ENCODE measurements around the gene TFF2.

Gene TFF2

DNA sequence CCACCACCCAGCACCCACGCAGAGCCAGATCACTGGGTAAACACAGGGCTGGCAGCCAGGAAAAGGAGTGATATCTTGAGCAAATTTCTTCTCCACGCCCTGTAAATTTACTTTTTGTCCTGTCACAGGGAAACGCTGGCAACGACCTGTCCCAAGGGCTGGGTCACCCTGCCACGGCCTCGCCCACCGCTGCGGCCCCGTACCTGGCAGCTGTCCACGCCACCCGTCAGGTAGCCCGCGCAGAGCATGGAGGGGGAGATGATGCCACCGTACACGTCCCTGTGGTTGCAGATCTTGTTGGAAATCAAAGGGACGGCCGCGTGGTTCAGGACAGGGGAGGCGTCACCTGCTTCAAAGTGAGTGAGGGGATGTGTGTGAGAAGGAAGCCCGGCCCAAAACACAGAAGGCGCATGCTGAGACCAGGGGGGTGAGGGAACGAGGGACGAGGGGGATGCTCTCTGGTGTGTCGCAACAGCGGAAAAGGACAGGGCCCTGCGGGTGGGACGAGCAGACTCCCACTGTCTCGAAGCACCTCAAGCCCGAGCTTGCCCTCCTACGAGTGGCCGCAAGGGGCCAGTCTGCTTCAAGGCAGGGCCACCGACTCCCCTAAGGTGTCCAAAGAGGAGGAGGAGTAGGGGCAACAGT is 25.7 kb upstream of the TFF2 start:
- H3K4me3 ChIP-seq (ENCODE audit: low read depth, low read length) = no peak overlapping the region
- TF ChIP-seq, protein P1, sequence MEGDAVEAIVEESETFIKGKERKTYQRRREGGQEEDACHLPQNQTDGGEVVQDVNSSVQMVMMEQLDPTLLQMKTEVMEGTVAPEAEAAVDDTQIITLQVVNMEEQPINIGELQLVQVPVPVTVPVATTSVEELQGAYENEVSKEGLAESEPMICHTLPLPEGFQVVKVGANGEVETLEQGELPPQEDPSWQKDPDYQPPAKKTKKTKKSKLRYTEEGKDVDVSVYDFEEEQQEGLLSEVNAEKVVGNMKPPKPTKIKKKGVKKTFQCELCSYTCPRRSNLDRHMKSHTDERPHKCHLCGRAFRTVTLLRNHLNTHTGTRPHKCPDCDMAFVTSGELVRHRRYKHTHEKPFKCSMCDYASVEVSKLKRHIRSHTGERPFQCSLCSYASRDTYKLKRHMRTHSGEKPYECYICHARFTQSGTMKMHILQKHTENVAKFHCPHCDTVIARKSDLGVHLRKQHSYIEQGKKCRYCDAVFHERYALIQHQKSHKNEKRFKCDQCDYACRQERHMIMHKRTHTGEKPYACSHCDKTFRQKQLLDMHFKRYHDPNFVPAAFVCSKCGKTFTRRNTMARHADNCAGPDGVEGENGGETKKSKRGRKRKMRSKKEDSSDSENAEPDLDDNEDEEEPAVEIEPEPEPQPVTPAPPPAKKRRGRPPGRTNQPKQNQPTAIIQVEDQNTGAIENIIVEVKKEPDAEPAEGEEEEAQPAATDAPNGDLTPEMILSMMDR (IDR thresholded peaks at IDR 0.05; ENCODE audit: low read depth, low read length) = no peak

DNA sequence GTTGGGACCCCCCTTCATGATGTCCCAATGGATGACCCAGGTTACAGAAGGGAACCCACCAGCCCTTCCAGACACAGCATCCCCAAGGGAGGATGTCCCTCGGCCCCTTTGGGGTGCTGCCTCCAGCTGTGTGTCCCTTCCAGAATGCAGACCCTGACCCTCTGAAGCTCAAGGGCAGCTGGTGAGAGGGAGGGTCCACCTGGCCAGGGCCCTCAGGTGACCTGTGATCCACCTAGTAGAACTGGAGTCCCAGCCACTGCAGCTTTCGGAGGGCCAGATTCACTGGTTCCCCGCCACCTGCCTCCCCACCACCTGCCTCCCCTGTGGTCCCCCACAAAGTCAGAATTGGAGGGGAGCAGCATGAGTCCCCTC is 25.2 kb upstream of the TFF2 start:
- TF ChIP-seq, protein P1 (IDR thresholded peaks at IDR 0.05; ENCODE audit: low read depth, low read length) = no peak
- H3K4me3 ChIP-seq (ENCODE audit: low read depth, low read length) = no peak overlapping the region

DNA sequence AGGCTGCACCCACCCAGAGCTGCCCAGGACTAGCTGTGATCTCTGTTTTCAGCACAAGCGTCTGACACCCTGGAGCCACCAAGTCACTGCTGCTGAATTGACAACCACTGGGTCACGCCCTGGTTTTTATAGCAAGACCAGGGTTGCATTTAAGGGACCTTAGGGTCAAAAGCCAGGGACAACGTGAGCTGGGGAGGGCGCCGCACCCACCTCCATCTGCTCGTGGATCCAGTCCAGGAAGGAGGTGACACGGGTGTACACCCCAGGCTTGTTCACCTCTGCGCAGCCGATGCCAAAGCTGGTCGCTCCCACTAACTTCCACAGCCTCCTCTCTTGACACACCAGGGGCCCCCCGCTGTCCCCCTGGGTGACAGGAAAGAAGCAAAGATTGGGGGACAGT is 24.7 kb upstream of the TFF2 start:
- no peak overlapping the region for H3K4me3 ChIP-seq (ENCODE audit: low read depth, low read length)
- TF ChIP-seq, protein P1 (IDR thresholded peaks at IDR 0.05; ENCODE audit: low read depth, low read length) = no peak

DNA sequence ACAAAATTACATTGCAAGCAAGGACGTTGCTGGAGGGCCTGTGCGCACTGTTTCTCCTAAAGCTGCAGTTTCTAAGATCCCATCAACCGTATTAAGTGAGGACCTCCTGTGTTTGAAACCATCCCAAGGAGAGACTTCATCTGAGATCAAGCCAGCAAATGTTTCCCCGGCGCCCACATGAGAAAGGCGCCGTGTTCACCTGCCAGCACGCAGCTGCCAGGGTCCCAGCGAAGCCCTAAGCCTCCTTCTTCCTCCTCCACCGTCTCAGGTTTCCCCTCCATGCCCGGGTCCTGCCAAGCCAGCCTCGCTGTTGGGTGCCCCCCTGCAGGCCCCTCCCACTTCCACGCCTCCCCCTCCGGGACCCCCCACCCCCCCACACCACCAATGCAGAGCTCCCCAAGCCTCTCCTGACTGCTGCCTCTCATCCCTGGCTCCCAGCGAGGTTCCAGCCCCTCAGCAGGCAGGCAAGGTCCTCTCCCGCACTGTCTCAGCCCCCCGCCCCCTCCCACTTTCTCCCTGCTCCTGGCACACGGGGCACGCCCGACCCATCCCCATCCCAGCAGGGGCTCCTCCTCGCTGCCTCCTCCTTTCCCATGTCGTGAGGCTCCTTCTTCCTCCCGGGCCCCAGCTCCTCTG is 24.2 kb upstream of the TFF2 start:
- no peak overlapping the region for H3K4me3 ChIP-seq (ENCODE audit: low read depth, low read length)
- TF ChIP-seq, protein P1 (IDR thresholded peaks at IDR 0.05; ENCODE audit: low read depth, low read length) = no peak

DNA sequence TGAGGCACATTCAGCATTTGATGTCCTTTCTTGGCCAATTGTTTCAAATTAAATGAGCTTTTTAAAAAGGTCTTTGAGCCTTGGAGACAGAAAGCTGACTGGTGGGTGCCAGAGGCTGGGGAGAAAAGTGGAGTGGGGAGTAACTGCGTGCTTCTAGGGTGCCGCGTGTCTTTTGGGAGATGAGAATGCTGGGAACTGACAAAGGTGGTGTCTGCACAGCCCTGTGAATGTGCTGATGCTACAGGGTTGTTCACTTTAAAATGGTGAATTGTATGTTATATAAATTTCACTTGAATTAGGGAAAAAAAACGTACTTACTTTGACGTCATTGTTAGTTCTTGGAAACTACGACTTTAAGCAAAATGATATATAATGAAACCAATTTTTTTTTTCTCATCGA is 23.7 kb upstream of the TFF2 start:
- no peak overlapping the region for H3K4me3 ChIP-seq (ENCODE audit: low read depth, low read length)
- TF ChIP-seq, protein P1 (IDR thresholded peaks at IDR 0.05; ENCODE audit: low read depth, low read length) = no peak

DNA sequence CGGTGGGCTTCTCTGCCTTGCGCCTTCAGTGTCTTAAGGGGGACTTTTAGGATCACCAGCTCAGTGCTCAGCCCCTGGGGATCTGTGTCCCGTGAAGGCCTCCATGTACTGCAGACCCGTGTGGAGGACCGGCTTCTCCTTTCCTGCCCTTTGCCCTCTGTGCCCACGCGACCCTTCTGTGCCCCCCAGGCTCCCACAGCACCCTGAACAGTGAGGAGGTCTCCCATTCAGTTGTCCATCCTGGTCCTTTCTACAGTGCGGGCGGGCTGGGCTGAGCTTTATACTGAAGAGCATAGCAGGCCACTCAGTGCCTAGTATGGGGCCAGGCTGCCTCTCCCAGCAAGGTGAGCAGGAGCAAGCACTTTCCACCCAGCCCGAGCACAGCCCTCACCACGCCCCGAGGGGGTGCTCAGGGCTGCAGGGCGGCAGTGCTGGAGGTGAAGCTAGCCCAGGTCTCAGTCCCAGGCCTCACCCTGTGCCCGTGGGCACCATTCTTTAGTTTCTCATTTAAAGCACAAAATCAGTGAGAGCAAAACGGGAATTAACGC is 23.2 kb upstream of the TFF2 start:
- H3K4me3 ChIP-seq (ENCODE audit: low read depth, low read length) = no peak overlapping the region
- TF ChIP-seq, protein P1 (IDR thresholded peaks at IDR 0.05; ENCODE audit: low read depth, low read length) = no peak

DNA sequence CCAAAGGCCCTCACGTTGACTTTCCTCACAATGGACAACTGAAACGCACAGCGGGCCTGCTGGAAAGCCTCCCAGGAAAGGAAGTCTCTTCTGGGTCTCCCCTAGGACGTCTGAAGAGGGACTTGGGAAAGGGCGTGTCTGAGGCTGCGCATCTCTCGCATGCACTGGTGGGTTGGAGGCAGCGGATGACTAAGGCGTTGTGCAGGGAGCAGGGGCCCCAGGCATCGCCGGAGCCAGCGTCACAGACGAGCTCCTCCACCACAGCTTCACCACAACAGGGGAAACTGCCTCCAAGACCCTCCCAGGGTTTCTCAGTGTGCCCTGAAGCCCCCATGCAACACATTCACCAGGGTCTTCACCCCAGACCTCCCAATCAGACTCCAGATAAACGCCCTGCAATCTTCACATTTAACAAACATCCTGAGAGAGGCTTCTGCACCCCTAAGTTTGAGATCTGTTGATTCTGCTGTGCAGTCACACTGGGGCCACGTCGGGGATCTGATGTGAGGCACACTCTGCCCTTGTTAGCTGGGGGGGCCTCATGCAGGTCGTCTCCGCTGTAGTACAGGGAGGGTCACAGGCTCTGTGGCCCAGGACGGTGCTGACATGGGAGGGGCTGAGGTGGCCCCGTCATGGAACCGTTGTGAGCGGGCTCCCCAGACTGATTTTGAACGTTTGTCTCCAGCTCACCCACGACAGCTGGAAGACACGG is 22.6 kb upstream of the TFF2 start:
- H3K4me3 ChIP-seq (ENCODE audit: low read depth, low read length) = no peak overlapping the region
- TF ChIP-seq, protein P1 (IDR thresholded peaks at IDR 0.05; ENCODE audit: low read depth, low read length) = no peak

All from WI38 (cell line).